Keratinocyte (primary cell): ENCODE data around the gene SHISA9. TPM values are rescaled to one million over a fixed set of nuclear protein-coding genes. Genes with fewer than 3 reads are reported as not detected.

Experiments used
- DNase-seq: peaks from one replicate; pipeline ENCODE4 v3.0.0-alpha.2; 2011; ENCODE audit warnings: low read depth, missing footprints, low spot score
- FAIRE-seq: peaks from 2 replicates; lab custom pipeline; 2011; peaks lifted over from hg19 to GRCh38; lab: Jason Lieb, UNC
- H2AFZ ChIP-seq: 2 replicates; pipeline ENCODE4 v1.6.0; 2012; ENCODE audit warnings: low read length, control low read depth, inconsistent platforms; ENCODE audit not compliant: control insufficient read depth
- H3K27ac ChIP-seq: 2 replicates; pipeline ENCODE4 v1.5.1; 2011; ENCODE audit warnings: low read length; ENCODE audit not compliant: control insufficient read depth, insufficient read depth
- H3K27me3 ChIP-seq: 3 replicates; pipeline ENCODE4 v1.6.0; 2011; ENCODE audit warnings: low read length; ENCODE audit not compliant: control insufficient read depth, insufficient read depth; ENCODE audit errors: extremely low read depth
- H3K36me3 ChIP-seq, 2 experiments: 2 replicates in 1 of 2; 3 replicates in 1 of 2; pipeline ENCODE4 v1.5.1; 2011; ENCODE audit warnings: low read length in 2 of 2, mild to moderate bottlenecking in 1 of 2; ENCODE audit not compliant: control insufficient read depth in 2 of 2, insufficient read depth in 2 of 2; ENCODE audit errors: extremely low read depth in 1 of 2
- H3K4me1 ChIP-seq: 3 replicates; pipeline ENCODE4 v1.5.1; 2011; ENCODE audit warnings: low read length; ENCODE audit not compliant: control insufficient read depth, insufficient read depth; ENCODE audit errors: extremely low read depth
- H3K4me2 ChIP-seq: 3 replicates; pipeline ENCODE4 v1.6.0; 2011; ENCODE audit warnings: low read depth, low read length; ENCODE audit not compliant: control insufficient read depth, insufficient read depth; ENCODE audit errors: extremely low read depth
- H3K4me3 ChIP-seq, 3 experiments: fragments of 200-600 bp in 1 of 3; sonication (generic) in 1 of 3; 2 replicates in 2 of 3; 3 replicates in 1 of 3; pipeline ENCODE4 v1.5.1; 2011 to 2016; ENCODE audit warnings: low read length in 3 of 3, mild to moderate bottlenecking in 3 of 3, control low read depth in 2 of 3, inconsistent platforms in 1 of 3, low read depth in 1 of 3, mixed read lengths in 1 of 3, mixed run types in 1 of 3, moderate library complexity in 1 of 3; ENCODE audit not compliant: control insufficient read depth in 2 of 3, insufficient read depth in 2 of 3; ENCODE audit errors: extremely low read depth in 1 of 3
- H3K79me2 ChIP-seq: 2 replicates; pipeline ENCODE4 v1.6.0; 2012; ENCODE audit warnings: low read length; ENCODE audit not compliant: control insufficient read depth, insufficient read depth
- H3K9ac ChIP-seq: 3 replicates; pipeline ENCODE4 v1.6.0; 2011; ENCODE audit warnings: low read length; ENCODE audit not compliant: control insufficient read depth, insufficient read depth; ENCODE audit errors: extremely low read depth
- H3K9me1 ChIP-seq: 3 replicates; pipeline ENCODE4 v1.6.0; 2011; ENCODE audit warnings: low read length; ENCODE audit not compliant: control insufficient read depth, insufficient read depth; ENCODE audit errors: extremely low read depth
- H3K9me3 ChIP-seq: 2 replicates; pipeline ENCODE4 v1.5.1; 2012; ENCODE audit warnings: low read depth, low read length; ENCODE audit not compliant: control insufficient read depth
- H4K20me1 ChIP-seq: 3 replicates; pipeline ENCODE4 v1.6.0; 2011; ENCODE audit warnings: low read length; ENCODE audit not compliant: control insufficient read depth, insufficient read depth; ENCODE audit errors: extremely low read depth
- CTCF ChIP-seq, 3 experiments: IDR thresholded peaks in 1 of 3; conservative IDR thresholded peaks in 1 of 3; optimal IDR thresholded peaks in 1 of 3; 2 replicates in 2 of 3; 3 replicates in 1 of 3; pipeline versions ENCODE3 to v1.5.1; 2011; ENCODE audit warnings: low read length in 3 of 3, mild to moderate bottlenecking in 3 of 3, moderate library complexity in 2 of 3, control low read depth in 1 of 3, inconsistent platforms in 1 of 3; ENCODE audit not compliant: insufficient read depth in 2 of 3; ENCODE audit errors: extremely low read depth in 1 of 3
- EZH2 ChIP-seq: IDR thresholded peaks from one replicate; pipeline ENCODE4 v1.6.1; 2012; ENCODE audit warnings: inconsistent platforms, mild to moderate bottlenecking, low read length, moderate library complexity
- dilution Hi-C: fragments of 300-500 bp; cut with MboI; formaldehyde crosslinking; loops from one replicate; pipeline ENCODE4 v1.7.0; 2020; ENCODE audit warnings: low sequenced_read_pairs; ENCODE audit not compliant: extremely low pct_ligation_motif_present
- polyA plus RNA-seq, 5 experiments: library from polyadenylated mRNA; depleted of rRNA in 3 of 5; stranded (reverse) in 3 of 5; stranded (forward) in 1 of 5; unstranded in 1 of 5; fragments of >200 nt; gene quantifications; 1 replicate in 1 of 5; 2 replicates in 3 of 5; 3 replicates in 1 of 5; pipeline versions ENCODE4 v1.2.1 to v1.2.3, GENCODE V29; 2011 to 2012; ENCODE audit warnings: missing spikeins in 2 of 5, low read depth in 1 of 5, low replicate concordance in 1 of 5

Gene SHISA9
- polyA plus RNA-seq, 1 donor (not counting 4 experiments of a cell fraction or from before 2014, with no cell fraction given), result 0.28 TPM

GRCh38 chr16:13262270-13263090 is 361.1 kb downstream of the SHISA9 start:
- H3K4me2 ChIP-seq, result no peak overlapping the region
- FAIRE-seq, result no peak
- dilution Hi-C loops, result no loop called here

GRCh38 chr16:13264749-13265552 is 363.6 kb downstream of the SHISA9 start:
- DNase-seq (no peak), FAIRE-seq (no peak)
- TF ChIP-seq CTCF (optimal IDR thresholded peaks at IDR 0.05 in 1 of 3, IDR thresholded peaks at IDR 0.05 in 1 of 3, conservative IDR thresholded peaks at IDR 0.05 in 1 of 3; ENCODE audit: extremely low read depth in 1 of 3, insufficient read depth in 2 of 3, low read length in 3 of 3) (no peak), EZH2 (no peak)
- no peaks in the 10 kb centered on the region for H3K4me1 ChIP-seq
- no peak overlapping the region for H2AFZ ChIP-seq
- no peaks in the 10 kb centered on the region for H3K79me2 ChIP-seq
- H3K27me3 ChIP-seq, result no peaks in the 10 kb centered on the region
- H3K36me3 ChIP-seq, result no peaks in the 10 kb centered on the region
- no peak overlapping the region for H3K4me3 ChIP-seq
- H3K9ac ChIP-seq, result no peak overlapping the region
- no peak overlapping the region for H3K4me2 ChIP-seq
- no peaks in the 10 kb centered on the region for H4K20me1 ChIP-seq
- dilution Hi-C loops, result no loop called here
- no peaks in the 10 kb centered on the region for H3K9me1 ChIP-seq
- no peaks in the 10 kb centered on the region for H3K9me3 ChIP-seq
- H3K27ac ChIP-seq, result no peak overlapping the region

More at GRCh38 chr16:13262270-13263090, 361.1 kb downstream of the SHISA9 start:
- Histone ChIP-seq H3K27ac (no peak overlapping the region), H3K4me1 (no peaks in the 10 kb centered on the region), H3K9me3 (no peaks in the 10 kb centered on the region), H2AFZ (no peak overlapping the region), H4K20me1 (no peaks in the 10 kb centered on the region), H3K36me3 (no peaks in the 10 kb centered on the region), H3K9me1 (no peaks in the 10 kb centered on the region), H3K9ac (no peak overlapping the region), H3K79me2 (no peaks in the 10 kb centered on the region), H3K4me3 (no peak overlapping the region), H3K27me3 (no peaks in the 10 kb centered on the region)
- DNase-seq, result no peak
- TF ChIP-seq CTCF (optimal IDR thresholded peaks at IDR 0.05 in 1 of 3, IDR thresholded peaks at IDR 0.05 in 1 of 3, conservative IDR thresholded peaks at IDR 0.05 in 1 of 3; ENCODE audit: extremely low read depth in 1 of 3, insufficient read depth in 2 of 3, low read length in 3 of 3) (no peak), EZH2 (no peak)
